H9 (cell line): ENCODE measurements around the gene MAPK4. TPM values are rescaled to one million over a fixed set of nuclear protein-coding genes. Genes with fewer than 3 reads are reported as not detected.

Source experiments
- DNase-seq: peaks from one replicate; pipeline ENCODE4 v3.0.0-alpha.2; 2017
- H2AFZ ChIP-seq: one replicate; pipeline ENCODE4 v1.6.1; 2013; ENCODE audit warnings: mild to moderate bottlenecking, low read length, control low read depth, moderate library complexity
- H2AK5ac ChIP-seq: 2 replicates; pipeline ENCODE4 v1.6.1; 2013; ENCODE audit warnings: low read length, control low read depth, mixed read lengths; ENCODE audit not compliant: insufficient read length
- H2BK120ac ChIP-seq: one replicate; pipeline ENCODE4 v1.6.1; 2013; ENCODE audit warnings: low read depth, mild to moderate bottlenecking, low read length, control low read depth, inconsistent platforms; ENCODE audit not compliant: poor library complexity, severe bottlenecking
- H2BK12ac ChIP-seq: 2 replicates; pipeline ENCODE4 v1.6.1; 2013; ENCODE audit warnings: low read length, control low read depth, mixed read lengths, low read depth; ENCODE audit not compliant: insufficient read length
- H2BK15ac ChIP-seq: 2 replicates; pipeline ENCODE4 v1.6.1; 2013; ENCODE audit warnings: low read depth, low read length, control low read depth
- H2BK20ac ChIP-seq: one replicate; pipeline ENCODE4 v1.6.1; 2013; ENCODE audit warnings: low read depth, mild to moderate bottlenecking, low read length, control low read depth, inconsistent platforms; ENCODE audit not compliant: poor library complexity, severe bottlenecking
- H2BK5ac ChIP-seq: 2 replicates; pipeline ENCODE4 v1.6.1; 2013; ENCODE audit warnings: low read length, control low read depth, mixed read lengths; ENCODE audit not compliant: insufficient read length
- H3K14ac ChIP-seq: 2 replicates; pipeline ENCODE4 v1.6.1; 2013; ENCODE audit warnings: low read length, control low read depth; ENCODE audit not compliant: insufficient read depth
- H3K18ac ChIP-seq: 2 replicates; pipeline ENCODE4 v1.6.1; 2013; ENCODE audit warnings: low read depth, mild to moderate bottlenecking, mixed read lengths, low read length, control low read depth; ENCODE audit not compliant: insufficient read length
- H3K23ac ChIP-seq: 2 replicates; pipeline ENCODE4 v1.6.1; 2013; ENCODE audit warnings: low read length, control low read depth, mixed read lengths, low read depth; ENCODE audit not compliant: insufficient read length
- H3K23me2 ChIP-seq: 2 replicates; pipeline ENCODE4 v1.6.1; 2013; ENCODE audit warnings: low read depth, mild to moderate bottlenecking, mixed read lengths, low read length, control low read depth; ENCODE audit not compliant: insufficient read length, poor library complexity, severe bottlenecking
- H3K27ac ChIP-seq: 2 replicates; pipeline ENCODE4 v1.5.1; 2013; ENCODE audit warnings: low read length, control low read depth, mixed read lengths, low read depth; ENCODE audit not compliant: insufficient read length
- H3K27me3 ChIP-seq: 2 replicates; pipeline ENCODE4 v1.6.1; 2013; ENCODE audit warnings: low read length, control low read depth, inconsistent platforms; ENCODE audit not compliant: insufficient read depth
- H3K4ac ChIP-seq: 2 replicates; pipeline ENCODE4 v1.6.1; 2013; ENCODE audit warnings: low read depth, mild to moderate bottlenecking, control low read depth, inconsistent platforms, low read length, moderate library complexity
- H3K4me1 ChIP-seq: 2 replicates; pipeline ENCODE4 v1.6.1; 2013; ENCODE audit warnings: low read length, control low read depth, inconsistent platforms; ENCODE audit not compliant: insufficient read depth
- H3K4me2 ChIP-seq: 2 replicates; pipeline ENCODE4 v1.6.1; 2013; ENCODE audit warnings: low read length, control low read depth, mixed read lengths; ENCODE audit not compliant: insufficient read length, insufficient read depth
- H3K56ac ChIP-seq: 2 replicates; pipeline ENCODE4 v1.6.1; 2013; ENCODE audit warnings: low read depth, mild to moderate bottlenecking, mixed read lengths, low read length, control low read depth; ENCODE audit not compliant: insufficient read length
- H3K79me1 ChIP-seq: 2 replicates; pipeline ENCODE4 v1.6.1; 2013; ENCODE audit warnings: low read depth, mild to moderate bottlenecking, moderate library complexity, low read length, control low read depth, inconsistent platforms; ENCODE audit not compliant: insufficient read depth, poor library complexity, severe bottlenecking
- H3K79me2 ChIP-seq: 2 replicates; pipeline ENCODE4 v1.6.1; 2013; ENCODE audit warnings: low read length, control low read depth, inconsistent platforms; ENCODE audit not compliant: insufficient read depth
- H3K9ac ChIP-seq: 2 replicates; pipeline ENCODE4 v1.6.1; 2013; ENCODE audit warnings: low read length, control low read depth, mixed read lengths; ENCODE audit not compliant: insufficient read length; ENCODE audit errors: extremely low read depth
- H3K9me3 ChIP-seq: one replicate; pipeline ENCODE4 v1.6.1; 2013; ENCODE audit warnings: low read depth, low read length, inconsistent platforms; ENCODE audit not compliant: control insufficient read depth
- H3T11ph ChIP-seq: one replicate; pipeline ENCODE4 v1.6.1; 2013; ENCODE audit warnings: mild to moderate bottlenecking, low read length, control low read depth, inconsistent platforms
- H4K20me1 ChIP-seq: one replicate; pipeline ENCODE4 v1.6.1; 2013; ENCODE audit not compliant: control insufficient read depth, insufficient read length, insufficient read depth
- H4K5ac ChIP-seq: 2 replicates; pipeline ENCODE4 v1.6.1; 2013; ENCODE audit warnings: low read depth, mild to moderate bottlenecking, mixed read lengths, low read length, control low read depth; ENCODE audit not compliant: insufficient read length
- H4K8ac ChIP-seq: replicated peaks from 2 replicates; pipeline ENCODE4 v1.6.1; 2013; ENCODE audit warnings: low read length, control low read depth, mixed read lengths, low read depth; ENCODE audit not compliant: insufficient read length
- H4K91ac ChIP-seq: 2 replicates; pipeline ENCODE4 v1.6.1; 2013; ENCODE audit warnings: low read depth, mild to moderate bottlenecking, moderate library complexity, mixed read lengths, low read length, control low read depth; ENCODE audit not compliant: insufficient read length
- H3K27ac Mint-ChIP-seq, 3 experiments: 2 replicates in 2 of 3; 3 replicates in 1 of 3; pipeline ENCODE4 v1.8.0; 2020 to 2021; ENCODE audit warnings: mixed read lengths in 3 of 3, mild to moderate bottlenecking in 1 of 3, moderate library complexity in 1 of 3
- H3K27me3 Mint-ChIP-seq: 2 replicates; pipeline ENCODE4 v1.8.0; 2021; ENCODE audit warnings: low read depth, mild to moderate bottlenecking, moderate library complexity, mixed read lengths
- H3K36me3 Mint-ChIP-seq, 3 experiments: 2 replicates in 2 of 3; 3 replicates in 1 of 3; pipeline ENCODE4 v1.8.0; 2020 to 2021; ENCODE audit warnings: low read depth in 3 of 3, mixed read lengths in 3 of 3; ENCODE audit not compliant: insufficient read depth in 1 of 3
- H3K4me1 Mint-ChIP-seq, 2 experiments: 2 replicates each; pipeline ENCODE4 v1.8.0; 2020; ENCODE audit warnings: mixed read lengths in 2 of 2
- H3K4me3 Mint-ChIP-seq, 2 experiments: 2 replicates in 1 of 2; 3 replicates in 1 of 2; pipeline ENCODE4 v1.8.0; 2020 to 2021; ENCODE audit warnings: mild to moderate bottlenecking in 2 of 2, mixed read lengths in 2 of 2, moderate library complexity in 1 of 2
- H3K9me3 Mint-ChIP-seq, 2 experiments: 2 replicates in 1 of 2; 3 replicates in 1 of 2; pipeline ENCODE4 v1.8.0; 2020; ENCODE audit warnings: mild to moderate bottlenecking in 2 of 2, mixed read lengths in 2 of 2, moderate library complexity in 1 of 2
- WGBS: extraction: QIAGEN DNeasy Blood & Tissue Kit; methylation state at CpG from one replicate; pipeline ENCODE4 v1.1.7; 2013; ENCODE audit warnings: missing lambda C conversion rate, low lambda C conversion rate, mixed read lengths; ENCODE audit not compliant: insufficient read length; ENCODE audit errors: extremely low coverage; 5-methylcytosine and 5-hydroxymethylcytosine counted together
- total RNA-seq: library from RNA; stranded (reverse); gene quantifications from 2 replicates; pipeline ENCODE4 v1.2.1, GENCODE V29; 2021
- TF ChIP-seq, protein P1 (sequence below): fragments of 200-600 bp; sonication (generic); conservative IDR thresholded peaks from 3 replicates; pipeline ENCODE4 v1.8.0; 2021; ENCODE audit warnings: antibody characterized with exemption, mild to moderate bottlenecking

MAPK4 gene
- total RNA-seq, 1 experiment from 2014 or later, result 1.6 TPM

GRCh38 chr18:50638016-50638883 is 78.4 kb downstream of the MAPK4 start:
- no peaks in the 10 kb centered on the region for H3K79me2 ChIP-seq
- peaks cover 11 to 14% of the 10 kb centered on the region in 2 experiments for H3K4me1 Mint-ChIP-seq

More at GRCh38 chr18:50638016-50638883, 78.4 kb downstream of the MAPK4 start:
- DNase-seq, result no peak
- Mint-ChIP-seq H3K27me3 (no peaks in the 10 kb centered on the region), H3K27ac (peak overlapping the region in 1 of 3 experiments; percentile 26; a peak in 2 of 7 replicates), H3K4me3 (no peak overlapping the region), H3K9me3 (no peaks in the 10 kb centered on the region), H3K36me3 (no peaks in the 10 kb centered on the region)
- Histone ChIP-seq H2BK20ac (no peak overlapping the region), H3K23ac (no peak overlapping the region), H2BK5ac (no peak overlapping the region), H3K56ac (no peak overlapping the region), H3K27ac (no peak overlapping the region), H3K14ac (no peak overlapping the region), H4K5ac (no peak overlapping the region), H3K4me1 (no peaks in the 10 kb centered on the region), H3K9ac (no peak overlapping the region), H2BK15ac (no peak overlapping the region), H3K18ac (no peak overlapping the region), H2AFZ (no peak overlapping the region), H3K27me3 (no peaks in the 10 kb centered on the region), H2BK120ac (no peak overlapping the region), H3T11ph (no peak overlapping the region), H4K20me1 (no peaks in the 10 kb centered on the region), H4K8ac (no peak overlapping the region), H2BK12ac (no peak overlapping the region), H3K4ac (no peak overlapping the region), H3K4me2 (no peak overlapping the region), H4K91ac (no peak overlapping the region), H3K23me2 (no peaks in the 10 kb centered on the region), H3K9me3 (no peaks in the 10 kb centered on the region), H2AK5ac (no peak overlapping the region), H3K79me1 (no peaks in the 10 kb centered on the region)
- no CpG with 5 or more reads among the region's 10 CpGs for WGBS
- TF ChIP-seq, protein P1, sequence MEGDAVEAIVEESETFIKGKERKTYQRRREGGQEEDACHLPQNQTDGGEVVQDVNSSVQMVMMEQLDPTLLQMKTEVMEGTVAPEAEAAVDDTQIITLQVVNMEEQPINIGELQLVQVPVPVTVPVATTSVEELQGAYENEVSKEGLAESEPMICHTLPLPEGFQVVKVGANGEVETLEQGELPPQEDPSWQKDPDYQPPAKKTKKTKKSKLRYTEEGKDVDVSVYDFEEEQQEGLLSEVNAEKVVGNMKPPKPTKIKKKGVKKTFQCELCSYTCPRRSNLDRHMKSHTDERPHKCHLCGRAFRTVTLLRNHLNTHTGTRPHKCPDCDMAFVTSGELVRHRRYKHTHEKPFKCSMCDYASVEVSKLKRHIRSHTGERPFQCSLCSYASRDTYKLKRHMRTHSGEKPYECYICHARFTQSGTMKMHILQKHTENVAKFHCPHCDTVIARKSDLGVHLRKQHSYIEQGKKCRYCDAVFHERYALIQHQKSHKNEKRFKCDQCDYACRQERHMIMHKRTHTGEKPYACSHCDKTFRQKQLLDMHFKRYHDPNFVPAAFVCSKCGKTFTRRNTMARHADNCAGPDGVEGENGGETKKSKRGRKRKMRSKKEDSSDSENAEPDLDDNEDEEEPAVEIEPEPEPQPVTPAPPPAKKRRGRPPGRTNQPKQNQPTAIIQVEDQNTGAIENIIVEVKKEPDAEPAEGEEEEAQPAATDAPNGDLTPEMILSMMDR, result no peak
